Measurements from ENCODE around the gene ZFHX3. TPM values are rescaled to one million over a fixed set of nuclear protein-coding genes. Genes with fewer than 3 reads are reported as not detected.

ZFHX3 gene
- total and polyA plus RNA-seq, 10 donors: 0.47 to 18.5 (median 11.1) TPM

- TF ChIP-seq POLR2AphosphoS5 (IDR thresholded peaks at IDR 0.05): no peak
- TF ChIP-seq POLR2A (IDR thresholded peaks at IDR 0.05): no peak
- TF ChIP-seq, protein P1, sequence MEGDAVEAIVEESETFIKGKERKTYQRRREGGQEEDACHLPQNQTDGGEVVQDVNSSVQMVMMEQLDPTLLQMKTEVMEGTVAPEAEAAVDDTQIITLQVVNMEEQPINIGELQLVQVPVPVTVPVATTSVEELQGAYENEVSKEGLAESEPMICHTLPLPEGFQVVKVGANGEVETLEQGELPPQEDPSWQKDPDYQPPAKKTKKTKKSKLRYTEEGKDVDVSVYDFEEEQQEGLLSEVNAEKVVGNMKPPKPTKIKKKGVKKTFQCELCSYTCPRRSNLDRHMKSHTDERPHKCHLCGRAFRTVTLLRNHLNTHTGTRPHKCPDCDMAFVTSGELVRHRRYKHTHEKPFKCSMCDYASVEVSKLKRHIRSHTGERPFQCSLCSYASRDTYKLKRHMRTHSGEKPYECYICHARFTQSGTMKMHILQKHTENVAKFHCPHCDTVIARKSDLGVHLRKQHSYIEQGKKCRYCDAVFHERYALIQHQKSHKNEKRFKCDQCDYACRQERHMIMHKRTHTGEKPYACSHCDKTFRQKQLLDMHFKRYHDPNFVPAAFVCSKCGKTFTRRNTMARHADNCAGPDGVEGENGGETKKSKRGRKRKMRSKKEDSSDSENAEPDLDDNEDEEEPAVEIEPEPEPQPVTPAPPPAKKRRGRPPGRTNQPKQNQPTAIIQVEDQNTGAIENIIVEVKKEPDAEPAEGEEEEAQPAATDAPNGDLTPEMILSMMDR (IDR thresholded peaks at IDR 0.05 in 8 of 11, conservative IDR thresholded peaks at IDR 0.05 in 3 of 11): no peak
- intact Hi-C loops (cut with DNase I; ENCODE audit: low total_unique reads): no loop called here
- H3K4me1 ChIP-seq: peaks cover 0 to 29% (median 15%) of the 10 kb centered on the region in 6 donors
- no peaks in the 10 kb centered on the region for H3K27me3 ChIP-seq (replicated peaks in 1 of 7)
- no peak overlapping the region for H3K27ac ChIP-seq
- no peaks in the 10 kb centered on the region for H3K36me3 ChIP-seq
- H3K4me3 ChIP-seq: no peak overlapping the region
- WGBS, 5 donors: 91 to 97% (median 96%) methylated on average over 10 of the region's 10 CpGs
- H3K9me3 ChIP-seq: no peaks in the 10 kb centered on the region
- no peak for DNase-seq
These were observed 24.6 kb downstream of the ZFHX3 start for GRCh38 chr16:73023320-73023719.

DNA sequence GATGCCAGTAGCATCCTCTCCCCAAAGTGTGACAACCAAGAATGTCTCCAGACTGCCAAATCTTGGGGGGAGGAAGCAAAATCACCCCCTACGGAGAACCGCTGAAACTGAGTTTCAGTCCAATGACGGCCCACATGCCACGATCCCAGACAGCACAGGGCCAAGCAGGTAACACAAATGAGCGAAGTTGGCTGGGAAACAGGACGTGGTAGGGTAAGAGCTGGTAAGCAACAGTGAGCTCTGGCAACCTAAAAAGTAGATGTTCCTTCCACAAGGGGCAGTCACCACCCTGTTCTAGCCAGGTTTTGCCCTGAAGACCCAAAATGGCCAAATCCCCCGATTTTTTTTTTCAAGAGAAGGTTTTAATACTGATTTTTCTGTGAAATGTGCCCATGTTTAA lies 25.4 kb downstream of the ZFHX3 start:
- H3K4me1 ChIP-seq: peaks cover 0 to 27% (median 15%) of the 10 kb centered on the region in 6 donors

DNA sequence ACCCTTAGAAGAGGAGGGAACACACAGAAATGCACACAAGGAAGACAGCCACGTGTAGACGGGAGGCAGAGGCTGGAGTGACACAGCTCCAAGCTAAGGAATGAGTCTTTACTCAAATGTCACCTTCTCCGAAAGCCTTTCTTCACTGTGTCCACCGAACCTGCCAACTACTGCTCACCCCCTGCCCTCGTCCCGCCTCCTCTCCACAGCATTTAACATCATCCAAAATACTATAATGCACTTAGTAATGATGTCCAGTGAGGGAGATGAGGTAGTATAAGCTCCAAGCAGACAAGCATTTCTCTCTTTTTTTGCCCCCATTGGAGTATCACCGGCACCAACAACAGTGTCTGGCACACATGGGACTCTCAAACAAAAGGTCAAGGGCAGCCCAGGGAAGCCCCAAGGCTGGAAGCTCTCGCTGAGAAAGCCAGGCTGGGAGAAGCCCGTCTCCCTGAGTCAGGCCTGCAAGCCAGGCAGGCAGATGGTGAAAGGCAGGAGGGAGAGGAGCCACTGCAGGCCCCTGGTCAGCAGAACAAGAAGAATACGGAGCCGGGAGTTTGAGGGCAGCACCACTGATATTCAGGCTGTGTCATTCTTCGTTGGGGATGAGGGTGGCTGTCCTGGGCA lies 25.9 kb downstream of the ZFHX3 start:
- Histone ChIP-seq H3K36me3 (no peaks in the 10 kb centered on the region), H3K4me1 (peaks cover 0 to 29% (median 15%) of the 10 kb centered on the region in 6 donors), H3K9me3 (no peaks in the 10 kb centered on the region), H3K27me3 (replicated peaks in 1 of 7) (no peaks in the 10 kb centered on the region), H3K27ac (no peak overlapping the region), H3K4me3 (no peak overlapping the region)
- WGBS, 5 donors: 82 to 87% (median 85%) methylated on average over 12 of the region's 12 CpGs
- TF ChIP-seq POLR2A (IDR thresholded peaks at IDR 0.05) (no peak), POLR2AphosphoS5 (IDR thresholded peaks at IDR 0.05) (no peak)
- TF ChIP-seq, protein P1 (IDR thresholded peaks at IDR 0.05 in 8 of 11, conservative IDR thresholded peaks at IDR 0.05 in 3 of 11): no peak
- intact Hi-C loops (cut with DNase I; ENCODE audit: low total_unique reads): no loop called here
- no peak for DNase-seq

More for the DNA sequence above, 25.4 kb downstream of the ZFHX3 start:
- WGBS, 5 donors: 81 to 94% (median 93%) methylated on average over 7 of the region's 7 CpGs
- intact Hi-C loops (cut with DNase I; ENCODE audit: low total_unique reads): no loop called here
- H3K4me3 ChIP-seq: no peak overlapping the region
- no peak for DNase-seq
- H3K36me3 ChIP-seq: no peaks in the 10 kb centered on the region
- H3K27me3 ChIP-seq (replicated peaks in 1 of 7): no peaks in the 10 kb centered on the region
- no peak overlapping the region for H3K27ac ChIP-seq
- H3K9me3 ChIP-seq: no peaks in the 10 kb centered on the region
- TF ChIP-seq, protein P1 (IDR thresholded peaks at IDR 0.05 in 8 of 11, conservative IDR thresholded peaks at IDR 0.05 in 3 of 11): no peak
- no peak for TF ChIP-seq POLR2A (IDR thresholded peaks at IDR 0.05)
- TF ChIP-seq POLR2AphosphoS5 (IDR thresholded peaks at IDR 0.05): no peak

DNA sequence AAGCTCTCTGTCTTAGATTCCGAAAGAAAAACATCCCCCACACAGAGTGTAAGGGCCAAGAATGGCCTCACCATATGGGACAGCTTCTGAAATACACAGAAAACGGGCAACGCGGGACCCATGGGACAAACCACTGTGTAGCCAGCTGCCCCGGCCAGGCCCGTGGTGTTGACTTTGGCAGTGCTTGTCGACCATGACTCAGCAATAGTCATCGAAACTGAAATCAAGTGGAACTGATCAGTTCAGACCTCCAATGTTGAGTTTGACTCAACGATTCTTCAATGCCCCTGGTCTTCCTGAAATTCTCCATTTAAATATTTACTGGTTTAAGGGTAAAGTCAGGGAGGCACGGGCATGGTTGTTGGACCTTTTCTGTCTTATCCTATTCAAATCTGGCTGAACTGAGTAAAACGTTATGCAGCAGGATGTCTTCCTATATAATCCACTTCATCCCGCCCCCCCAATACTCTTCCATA lies 27.5 kb downstream of the ZFHX3 start:
- Histone ChIP-seq H3K36me3 (no peaks in the 10 kb centered on the region), H3K9me3 (no peaks in the 10 kb centered on the region), H3K4me3 (no peak overlapping the region), H3K4me1 (peaks cover 0 to 39% (median 13%) of the 10 kb centered on the region in 6 donors), H3K27ac (no peak overlapping the region), H3K27me3 (replicated peaks in 1 of 7) (no peaks in the 10 kb centered on the region)
- TF ChIP-seq POLR2AphosphoS5 (IDR thresholded peaks at IDR 0.05) (no peak), POLR2A (IDR thresholded peaks at IDR 0.05) (no peak)
- TF ChIP-seq, protein P1 (IDR thresholded peaks at IDR 0.05 in 8 of 11, conservative IDR thresholded peaks at IDR 0.05 in 3 of 11): no peak
- DNase-seq: no peak
- intact Hi-C loops (cut with DNase I; ENCODE audit: low total_unique reads): no loop called here
- 79 to 91% (median 82%) methylated on average over 12 of the region's 12 CpGs for WGBS, 5 donors
